Measurements from ENCODE around the gene ODC1. TPM values are rescaled to one million over a fixed set of nuclear protein-coding genes. Genes with fewer than 3 reads are reported as not detected.

The ODC1 gene
- total RNA-seq, 4 donors from 2014 or later: 105 to 142 (median 121) TPM

GRCh38 chr2:10426726-10427617, 21.2 kb downstream of the ODC1 start:
- H3K27me3 ChIP-seq: peaks cover 0 to 7% (median 0%) of the 10 kb centered on the region in 4 donors
- 93% methylated on average over 30 of the region's 40 CpGs for WGBS
- H3K36me3 ChIP-seq: peaks cover 11 to 61% (median 50%) of the 10 kb centered on the region in 4 donors
- H3K4me1 ChIP-seq: peaks cover 2 to 21% (median 18%) of the 10 kb centered on the region in 4 donors
- peak overlapping the region; percentile 16 to 59 (median 46) for H3K27ac ChIP-seq (replicated peaks in 1 of 4)
- no peak for TF ChIP-seq CTCF (IDR thresholded peaks at IDR 0.05)
- no peak for DNase-seq (ENCODE audit: extremely low spot score)
- peak overlapping the region in 1 of 4 donors; percentile 25 for H3K4me3 ChIP-seq
- no peaks in the 10 kb centered on the region for H3K9me3 ChIP-seq
- intact Hi-C loops (cut with DNase I): no loop called here

GRCh38 chr2:10425699-10426098, 22.4 kb downstream of the ODC1 start:
- H3K4me1 ChIP-seq: peaks cover 0 to 18% (median 16%) of the 10 kb centered on the region in 4 donors
- no peak overlapping the region for H3K4me3 ChIP-seq
- H3K27ac ChIP-seq (replicated peaks in 1 of 4): no peak overlapping the region
- peaks cover 11 to 73% (median 57%) of the 10 kb centered on the region in 4 donors for H3K36me3 ChIP-seq
- TF ChIP-seq POLR2AphosphoS5 (IDR thresholded peaks at IDR 0.05) (no peak), POLR2A (IDR thresholded peaks at IDR 0.05; ENCODE audit: low read depth) (no peak), CTCF (IDR thresholded peaks at IDR 0.05) (no peak)
- DNase-seq (ENCODE audit: extremely low spot score): no peak
- no peaks in the 10 kb centered on the region for H3K27me3 ChIP-seq
- WGBS: 92% methylated on average over 6 of the region's 10 CpGs
- no peaks in the 10 kb centered on the region for H3K9me3 ChIP-seq
- intact Hi-C loops (cut with DNase I): no loop called here

GRCh38 chr2:10424916-10425505, 23.1 kb downstream of the ODC1 start:
- H3K4me1 ChIP-seq: peaks cover 0 to 18% (median 16%) of the 10 kb centered on the region in 4 donors
- no peaks in the 10 kb centered on the region for H3K27me3 ChIP-seq
- no peaks in the 10 kb centered on the region for H3K9me3 ChIP-seq
- H3K4me3 ChIP-seq: no peak overlapping the region
- DNase-seq (ENCODE audit: extremely low spot score): no peak
- TF ChIP-seq CTCF (IDR thresholded peaks at IDR 0.05): no peak
- TF ChIP-seq POLR2AphosphoS5 (IDR thresholded peaks at IDR 0.05): no peak
- no peak for TF ChIP-seq POLR2A (IDR thresholded peaks at IDR 0.05; ENCODE audit: low read depth)
- TF ChIP-seq EP300 (IDR thresholded peaks at IDR 0.05): no peak
- 90% methylated on average over 3 of the region's 8 CpGs for WGBS
- intact Hi-C loops (cut with DNase I): no loop called here
- peaks cover 11 to 79% (median 64%) of the 10 kb centered on the region in 4 donors for H3K36me3 ChIP-seq
- no peak overlapping the region for H3K27ac ChIP-seq (replicated peaks in 1 of 4)

GRCh38 chr2:10424051-10424450, 24.1 kb downstream of the ODC1 start:
- TF ChIP-seq POLR2A (IDR thresholded peaks at IDR 0.05; ENCODE audit: low read depth): no peak
- TF ChIP-seq POLR2AphosphoS5 (IDR thresholded peaks at IDR 0.05): no peak
- no peak for TF ChIP-seq CTCF (IDR thresholded peaks at IDR 0.05)
- no peak for TF ChIP-seq EP300 (IDR thresholded peaks at IDR 0.05)

More at GRCh38 chr2:10424051-10424450, 24.1 kb downstream of the ODC1 start:
- no peak for DNase-seq (ENCODE audit: extremely low spot score)
- WGBS: 88% methylated on average over 11 of the region's 11 CpGs
- H3K4me3 ChIP-seq: no peak overlapping the region
- H3K4me1 ChIP-seq: peaks cover 0 to 18% (median 16%) of the 10 kb centered on the region in 4 donors
- H3K27ac ChIP-seq (replicated peaks in 1 of 4): no peak overlapping the region
- intact Hi-C loops (cut with DNase I): no loop called here
- no peaks in the 10 kb centered on the region for H3K27me3 ChIP-seq
- peaks cover 11 to 87% (median 70%) of the 10 kb centered on the region in 4 donors for H3K36me3 ChIP-seq
- H3K9me3 ChIP-seq: no peaks in the 10 kb centered on the region

Data from esophagus muscularis mucosa (tissue), 4 donors.